ENCODE data around the gene ARHGEF16. TPM values are rescaled to one million over a fixed set of nuclear protein-coding genes. Genes with fewer than 3 reads are reported as not detected.

Gene ARHGEF16
- total and polyA plus RNA-seq, 2 donors (not counting 1 experiment from before 2014, with no cell fraction given): 0.13 to 0.22 TPM

- DNase-seq: no peak
- intact Hi-C loops (cut with micrococcal nuclease): loop anchor here (10.0 kb wide), 1 partner anchor 1234 kb away; the partner anchor contains the start of gene FAAP20
- no peaks in the 10 kb centered on the region for H3K27me3 Mint-ChIP-seq
- H3K9me3 ChIP-seq (ENCODE audit: control extremely low read depth in 1 of 3, control insufficient read depth in 2 of 3, insufficient read depth in 1 of 3, low read length in 2 of 3): no peaks in the 10 kb centered on the region
- ChIA-PET POLR2A (no interaction called here), CTCF (no interaction called here)
- no peaks in the 10 kb centered on the region for H3K36me3 ChIP-seq (replicated peaks in 1 of 2; ENCODE audit: control extremely low read depth in 1 of 2, control insufficient read depth in 1 of 2, extremely low read depth in 1 of 2, insufficient read depth in 2 of 2, low read length in 1 of 2)
- H3K79me2 ChIP-seq (ENCODE audit: control insufficient read depth, insufficient read depth, low read length): no peaks in the 10 kb centered on the region
- no peaks in the 10 kb centered on the region for H3K4me1 Mint-ChIP-seq
- H3K4me2 ChIP-seq (replicated peaks; ENCODE audit: low read depth, low read length, poor library complexity, severe bottlenecking): no peak overlapping the region
- H3K4me1 ChIP-seq (ENCODE audit: control insufficient read depth in 2 of 2, insufficient read depth in 2 of 2, low read length in 2 of 2): peaks cover 0 to 6% of the 10 kb centered on the region in 2 donors
- H3K9me3 Mint-ChIP-seq (ENCODE audit: insufficient read depth): no peaks in the 10 kb centered on the region
- no peak overlapping the region for H3K4me3 ChIP-seq (ENCODE audit: control extremely low read depth in 1 of 5, extremely low read depth in 1 of 5, insufficient read depth in 1 of 5, low read depth in 2 of 5, low read length in 4 of 5)
- TF ChIP-seq CTCF (IDR thresholded peaks at IDR 0.05): no peak
- TF ChIP-seq EZH2 (IDR thresholded peaks at IDR 0.05; ENCODE audit: borderline replicate concordance, insufficient read depth, low read depth, low read length, poor library complexity, severe bottlenecking): no peak
- H3K4me3 Mint-ChIP-seq: no peak overlapping the region
- H3K27ac Mint-ChIP-seq: no peak overlapping the region
- no peak overlapping the region for H2AFZ ChIP-seq (ENCODE audit: insufficient read depth, low read depth, low read length, poor library complexity, severe bottlenecking)
- H3K9ac ChIP-seq (ENCODE audit: low read length): no peak overlapping the region
- no peaks in the 10 kb centered on the region for H4K20me1 ChIP-seq (ENCODE audit: control insufficient read depth, insufficient read depth, low read length, poor library complexity, severe bottlenecking)
- 81% methylated on average over 9 of the region's 9 CpGs for WGBS (ENCODE audit: insufficient coverage)
- no peak overlapping the region for H3K27ac ChIP-seq (ENCODE audit: low read length in 2 of 2)
- ATAC-seq (ENCODE audit: low read depth): no peak
- no peaks in the 10 kb centered on the region for H3K27me3 ChIP-seq (replicated peaks in 1 of 4; ENCODE audit: control extremely low read depth in 1 of 4, control insufficient read depth in 3 of 4, insufficient read depth in 4 of 4, low read length in 3 of 4)
These were observed 25.6 kb upstream of the ARHGEF16 start for GRCh38 chr1:3428899-3429298.

GRCh38 chr1:3429320-3429719 is 25.1 kb upstream of the ARHGEF16 start:
- Mint-ChIP-seq H3K9me3 (ENCODE audit: insufficient read depth) (no peaks in the 10 kb centered on the region), H3K4me3 (no peak overlapping the region), H3K4me1 (no peaks in the 10 kb centered on the region), H3K27ac (no peak overlapping the region), H3K27me3 (no peaks in the 10 kb centered on the region)
- Histone ChIP-seq H3K27ac (ENCODE audit: low read length in 2 of 2) (no peak overlapping the region), H3K9me3 (ENCODE audit: control extremely low read depth in 1 of 3, control insufficient read depth in 2 of 3, insufficient read depth in 1 of 3, low read length in 2 of 3) (no peaks in the 10 kb centered on the region), H3K4me2 (replicated peaks; ENCODE audit: low read depth, low read length, poor library complexity, severe bottlenecking) (no peak overlapping the region), H3K4me1 (ENCODE audit: control insufficient read depth in 2 of 2, insufficient read depth in 2 of 2, low read length in 2 of 2) (peaks cover 0 to 6% of the 10 kb centered on the region in 2 donors), H2AFZ (ENCODE audit: insufficient read depth, low read depth, low read length, poor library complexity, severe bottlenecking) (no peak overlapping the region), H3K27me3 (replicated peaks in 1 of 4; ENCODE audit: control extremely low read depth in 1 of 4, control insufficient read depth in 3 of 4, insufficient read depth in 4 of 4, low read length in 3 of 4) (no peaks in the 10 kb centered on the region), H3K79me2 (ENCODE audit: control insufficient read depth, insufficient read depth, low read length) (no peaks in the 10 kb centered on the region), H3K4me3 (ENCODE audit: control extremely low read depth in 1 of 5, extremely low read depth in 1 of 5, insufficient read depth in 1 of 5, low read depth in 2 of 5, low read length in 4 of 5) (no peak overlapping the region), H4K20me1 (ENCODE audit: control insufficient read depth, insufficient read depth, low read length, poor library complexity, severe bottlenecking) (no peaks in the 10 kb centered on the region), H3K36me3 (replicated peaks in 1 of 2; ENCODE audit: control extremely low read depth in 1 of 2, control insufficient read depth in 1 of 2, extremely low read depth in 1 of 2, insufficient read depth in 2 of 2, low read length in 1 of 2) (no peaks in the 10 kb centered on the region), H3K9ac (ENCODE audit: low read length) (no peak overlapping the region)
- 91% methylated on average over 12 of the region's 13 CpGs for WGBS (ENCODE audit: insufficient coverage)
- DNase-seq (no peak), ATAC-seq (ENCODE audit: low read depth) (no peak)
- ChIA-PET POLR2A (no interaction called here), CTCF (no interaction called here)
- TF ChIP-seq EZH2 (IDR thresholded peaks at IDR 0.05; ENCODE audit: borderline replicate concordance, insufficient read depth, low read depth, low read length, poor library complexity, severe bottlenecking): no peak
- intact Hi-C loops (cut with micrococcal nuclease): loop anchor here (10.0 kb wide), 1 partner anchor 1235 kb away; the partner anchor contains the start of gene FAAP20
